ENCODE results near the gene TNNT3. TPM values are rescaled to one million over a fixed set of nuclear protein-coding genes. Genes with fewer than 3 reads are reported as not detected.

The TNNT3 gene
- total and polyA plus RNA-seq, 2 of the 4 experiments (the other 2 are of a cell fraction) = not detected

DNA sequence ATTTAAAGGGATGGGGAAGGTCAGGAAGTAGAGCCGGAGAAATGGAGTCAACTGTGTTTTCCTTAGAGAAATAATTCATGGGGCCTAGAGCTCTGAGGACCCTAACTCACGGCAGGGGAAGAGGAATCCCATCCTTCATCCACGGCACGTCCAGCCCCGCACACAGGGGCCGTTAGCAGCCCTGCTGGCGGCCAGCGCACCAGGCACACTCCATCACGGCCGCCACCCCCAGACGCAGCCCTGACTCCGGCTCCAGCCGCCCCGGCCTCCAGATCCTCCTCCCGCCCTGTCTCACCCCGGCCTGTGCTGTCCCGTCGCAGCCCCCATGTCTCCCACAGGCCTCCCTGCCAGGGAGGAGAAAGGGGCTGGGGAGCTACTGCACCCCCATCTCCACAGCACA is 38.9 kb downstream of the TNNT3 start:
- H2AFZ ChIP-seq (replicated peaks; ENCODE audit: low read length, poor library complexity) = no peak overlapping the region
- no peak overlapping the region for H3K23ac ChIP-seq (ENCODE audit: low read depth, low read length)
- H4K5ac ChIP-seq (ENCODE audit: low read depth, low read length) = no peak overlapping the region
- H3K18ac ChIP-seq (ENCODE audit: low read depth, low read length) = no peak overlapping the region
- H3K27me3 ChIP-seq (ENCODE audit: control insufficient read depth, insufficient read depth, low read length) = no peaks in the 10 kb centered on the region
- H2AK5ac ChIP-seq (ENCODE audit: low read depth, low read length) = no peak overlapping the region
- ATAC-seq (ENCODE audit: low read depth) (no peak), DNase-seq (no peak)
- no peak overlapping the region for H3K14ac ChIP-seq (replicated peaks; ENCODE audit: low read depth, low read length)
- intact Hi-C loops (cut with micrococcal nuclease) = no loop called here
- no peak overlapping the region for H3K4me3 ChIP-seq (ENCODE audit: insufficient read depth, low read depth, low read length)
- no peak overlapping the region for H3K4ac ChIP-seq (ENCODE audit: low read depth, low read length)
- H3K9ac ChIP-seq (ENCODE audit: low read depth, low read length) = no peak overlapping the region
- no peak for TF ChIP-seq MAZ (IDR thresholded peaks at IDR 0.05; ENCODE audit: borderline replicate concordance, low read depth, low read length)
- TF ChIP-seq, protein P1, sequence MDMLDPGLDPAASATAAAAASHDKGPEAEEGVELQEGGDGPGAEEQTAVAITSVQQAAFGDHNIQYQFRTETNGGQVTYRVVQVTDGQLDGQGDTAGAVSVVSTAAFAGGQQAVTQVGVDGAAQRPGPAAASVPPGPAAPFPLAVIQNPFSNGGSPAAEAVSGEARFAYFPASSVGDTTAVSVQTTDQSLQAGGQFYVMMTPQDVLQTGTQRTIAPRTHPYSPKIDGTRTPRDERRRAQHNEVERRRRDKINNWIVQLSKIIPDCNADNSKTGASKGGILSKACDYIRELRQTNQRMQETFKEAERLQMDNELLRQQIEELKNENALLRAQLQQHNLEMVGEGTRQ (IDR thresholded peaks at IDR 0.05; ENCODE audit: low read depth, low read length) = no peak
- TF ChIP-seq FOS (IDR thresholded peaks at IDR 0.05; ENCODE audit: low read depth, low read length) = no peak
- no peak for TF ChIP-seq CEBPB (IDR thresholded peaks at IDR 0.05; ENCODE audit: low read depth, low read length)
- TF ChIP-seq RFX5 (IDR thresholded peaks at IDR 0.05; ENCODE audit: low read depth, low read length) = no peak
- no peak for TF ChIP-seq NFE2L2 (IDR thresholded peaks at IDR 0.05; ENCODE audit: low read depth, low read length)
- no peak for TF ChIP-seq MXI1 (IDR thresholded peaks at IDR 0.05; ENCODE audit: borderline replicate concordance, low read depth, low read length)
- TF ChIP-seq, protein P2, sequence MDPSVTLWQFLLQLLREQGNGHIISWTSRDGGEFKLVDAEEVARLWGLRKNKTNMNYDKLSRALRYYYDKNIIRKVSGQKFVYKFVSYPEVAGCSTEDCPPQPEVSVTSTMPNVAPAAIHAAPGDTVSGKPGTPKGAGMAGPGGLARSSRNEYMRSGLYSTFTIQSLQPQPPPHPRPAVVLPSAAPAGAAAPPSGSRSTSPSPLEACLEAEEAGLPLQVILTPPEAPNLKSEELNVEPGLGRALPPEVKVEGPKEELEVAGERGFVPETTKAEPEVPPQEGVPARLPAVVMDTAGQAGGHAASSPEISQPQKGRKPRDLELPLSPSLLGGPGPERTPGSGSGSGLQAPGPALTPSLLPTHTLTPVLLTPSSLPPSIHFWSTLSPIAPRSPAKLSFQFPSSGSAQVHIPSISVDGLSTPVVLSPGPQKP (IDR thresholded peaks at IDR 0.05; ENCODE audit: borderline replicate concordance, low read depth, low read length) = no peak
- TF ChIP-seq RAD21 (IDR thresholded peaks at IDR 0.05; ENCODE audit: low read length) = no peak
- TF ChIP-seq RCOR1 (IDR thresholded peaks at IDR 0.05; ENCODE audit: insufficient replicate concordance, low read length) = no peak
- TF ChIP-seq, protein P3, sequence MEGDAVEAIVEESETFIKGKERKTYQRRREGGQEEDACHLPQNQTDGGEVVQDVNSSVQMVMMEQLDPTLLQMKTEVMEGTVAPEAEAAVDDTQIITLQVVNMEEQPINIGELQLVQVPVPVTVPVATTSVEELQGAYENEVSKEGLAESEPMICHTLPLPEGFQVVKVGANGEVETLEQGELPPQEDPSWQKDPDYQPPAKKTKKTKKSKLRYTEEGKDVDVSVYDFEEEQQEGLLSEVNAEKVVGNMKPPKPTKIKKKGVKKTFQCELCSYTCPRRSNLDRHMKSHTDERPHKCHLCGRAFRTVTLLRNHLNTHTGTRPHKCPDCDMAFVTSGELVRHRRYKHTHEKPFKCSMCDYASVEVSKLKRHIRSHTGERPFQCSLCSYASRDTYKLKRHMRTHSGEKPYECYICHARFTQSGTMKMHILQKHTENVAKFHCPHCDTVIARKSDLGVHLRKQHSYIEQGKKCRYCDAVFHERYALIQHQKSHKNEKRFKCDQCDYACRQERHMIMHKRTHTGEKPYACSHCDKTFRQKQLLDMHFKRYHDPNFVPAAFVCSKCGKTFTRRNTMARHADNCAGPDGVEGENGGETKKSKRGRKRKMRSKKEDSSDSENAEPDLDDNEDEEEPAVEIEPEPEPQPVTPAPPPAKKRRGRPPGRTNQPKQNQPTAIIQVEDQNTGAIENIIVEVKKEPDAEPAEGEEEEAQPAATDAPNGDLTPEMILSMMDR (conservative IDR thresholded peaks at IDR 0.05; ENCODE audit: low read depth, low read length) = no peak
- no peak for TF ChIP-seq POLR2A (IDR thresholded peaks at IDR 0.05; ENCODE audit: low read depth, low read length)
- no peak for TF ChIP-seq SMC3 (IDR thresholded peaks at IDR 0.05; ENCODE audit: low read depth, low read length)
- no peak for TF ChIP-seq BHLHE40 (IDR thresholded peaks at IDR 0.05; ENCODE audit: low read depth, low read length)
- TF ChIP-seq CHD1 (IDR thresholded peaks at IDR 0.05; ENCODE audit: low read depth, low read length) = no peak
- TF ChIP-seq MAFK (IDR thresholded peaks at IDR 0.05; ENCODE audit: low read depth, low read length) = no peak
- H3K36me3 ChIP-seq (ENCODE audit: control insufficient read depth, insufficient read depth, low read length) = no peaks in the 10 kb centered on the region
- ChIA-PET CTCF (no interaction called here), POLR2A (ENCODE audit: unreplicated experiment) (no interaction called here)
- no peak overlapping the region for H3K4me2 ChIP-seq (ENCODE audit: low read depth, low read length)
- BruUV-seq (replicated peaks) = no TSS peak
- H3K27ac ChIP-seq (ENCODE audit: insufficient read depth, low read length) = no peak overlapping the region
- no peak overlapping the region for H2BK20ac ChIP-seq (ENCODE audit: low read depth, low read length)
- no peak overlapping the region for H2BK5ac ChIP-seq (ENCODE audit: low read depth, low read length, poor library complexity, severe bottlenecking)
- no peaks in the 10 kb centered on the region for H3K9me3 ChIP-seq (ENCODE audit: control insufficient read depth, insufficient read depth, low read length)
- no peak overlapping the region for H3K56ac ChIP-seq (ENCODE audit: extremely low read depth, insufficient read depth, low read length)
- H3K9me1 ChIP-seq (ENCODE audit: insufficient read depth, low read length) = no peaks in the 10 kb centered on the region
- H4K20me1 ChIP-seq (ENCODE audit: insufficient read depth, low read length) = no peaks in the 10 kb centered on the region
- no peak overlapping the region for H2BK15ac ChIP-seq (ENCODE audit: low read depth, low read length)
- H2AK9ac ChIP-seq (replicated peaks; ENCODE audit: low read depth, low read length, poor library complexity) = no peak overlapping the region
- no peak overlapping the region for H4K8ac ChIP-seq (ENCODE audit: low read depth in 2 of 2, low read length in 2 of 2)
- WGBS, 2 experiments (ENCODE audit: extremely low coverage in 2 of 2, insufficient read length in 1 of 2) = no CpG with 5 or more reads among the region's 18 CpGs
- H3K79me1 ChIP-seq (ENCODE audit: low read depth in 1 of 2, low read length in 2 of 2) = no peaks in the 10 kb centered on the region
- H3K4me1 ChIP-seq (ENCODE audit: control insufficient read depth, insufficient read depth, low read length) = no peaks in the 10 kb centered on the region
- dilution Hi-C loops (cut with HindIII; ENCODE audit: low sequenced_read_pairs, unreplicated experiment) = no loop called here
- in situ Hi-C loops (cut with MboI; ENCODE audit: low sequenced_read_pairs) = no loop called here
- no peak overlapping the region for H4K91ac ChIP-seq (ENCODE audit: insufficient read depth, low read depth, low read length)
- no peak overlapping the region for H2BK120ac ChIP-seq (ENCODE audit: low read depth, low read length)

Data from IMR-90 (cell line).